ENCODE data around the gene UBE2E1. TPM values are rescaled to one million over a fixed set of nuclear protein-coding genes. Genes with fewer than 3 reads are reported as not detected.

The UBE2E1 gene
- total RNA-seq, result 75.3 TPM
- long read RNA-seq, partial matches to known transcripts, result 1 of 1 reads
- long read RNA-seq, other reads (novel, unspliced or antisense), result 0 of 1 reads

GRCh38 chr3:23805633-23806533 is at the start of gene UBE2E1:
Gene UBE2E1, plus strand, starts transcription at chr3:23805955. Its CDS starts 1,315 bp downstream, at chr3:23807270.
- peak; percentile 91 for DNase-seq (ENCODE audit: missing footprints)
- peak; percentile 81 for ATAC-seq
- intact Hi-C loops (cut with DNase I), result loop anchor here (5.0 kb wide), 2 partner anchors 66 to 604 kb away; partner anchors contain the start of gene UBE2E2

DNA sequence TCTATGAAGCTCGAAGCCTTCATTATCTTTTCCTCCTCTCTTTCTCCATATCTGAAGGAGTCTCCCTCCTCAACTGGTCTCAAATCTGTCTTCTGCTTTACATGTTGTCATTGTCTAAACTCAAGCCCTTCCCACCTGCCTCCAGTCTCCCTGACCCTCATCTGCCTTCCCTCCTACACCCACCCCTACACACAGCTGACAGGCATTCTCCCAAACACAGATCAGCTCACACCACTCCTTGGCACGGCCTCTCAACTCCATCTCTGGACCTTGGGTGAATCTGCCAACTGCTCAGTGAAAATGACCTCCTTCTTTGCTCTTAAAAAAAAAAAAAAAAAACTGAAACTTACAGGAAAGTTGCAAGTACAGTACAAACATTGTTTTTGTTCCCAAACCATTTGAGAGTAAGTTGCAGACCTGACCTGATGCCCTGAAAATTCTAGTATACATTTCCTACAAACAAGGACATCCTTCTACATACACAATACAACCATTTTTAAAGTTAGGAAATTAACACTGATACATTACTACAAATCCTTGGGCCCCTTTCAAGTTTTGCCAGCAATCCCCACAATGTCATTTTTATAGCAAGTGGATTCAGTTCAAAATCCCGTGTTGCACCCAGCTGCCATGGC is 49.4 kb upstream of the UBE2E1 start:
- DNase-seq (ENCODE audit: missing footprints), result no peak
- intact Hi-C loops (cut with DNase I), result no loop called here
- ATAC-seq, result no peak

- intact Hi-C loops (cut with DNase I), result no loop called here
- no peak for ATAC-seq
- no peak for DNase-seq (ENCODE audit: missing footprints)
Measured at GRCh38 chr3:23758253-23758838, 47.4 kb upstream of the UBE2E1 start.

- intact Hi-C loops (cut with DNase I), result no loop called here
- DNase-seq (ENCODE audit: missing footprints), result no peak
- no peak for ATAC-seq
Measured at GRCh38 chr3:23760325-23760724, 45.4 kb upstream of the UBE2E1 start.

GRCh38 chr3:23760871-23761373 is 44.8 kb upstream of the UBE2E1 start:
- ATAC-seq, result no peak
- intact Hi-C loops (cut with DNase I), result no loop called here
- DNase-seq (ENCODE audit: missing footprints), result no peak

- DNase-seq (ENCODE audit: missing footprints), result no peak
- ATAC-seq, result no peak
- intact Hi-C loops (cut with DNase I), result no loop called here
Measured at GRCh38 chr3:23761440-23761896, 44.3 kb upstream of the UBE2E1 start.

DNA sequence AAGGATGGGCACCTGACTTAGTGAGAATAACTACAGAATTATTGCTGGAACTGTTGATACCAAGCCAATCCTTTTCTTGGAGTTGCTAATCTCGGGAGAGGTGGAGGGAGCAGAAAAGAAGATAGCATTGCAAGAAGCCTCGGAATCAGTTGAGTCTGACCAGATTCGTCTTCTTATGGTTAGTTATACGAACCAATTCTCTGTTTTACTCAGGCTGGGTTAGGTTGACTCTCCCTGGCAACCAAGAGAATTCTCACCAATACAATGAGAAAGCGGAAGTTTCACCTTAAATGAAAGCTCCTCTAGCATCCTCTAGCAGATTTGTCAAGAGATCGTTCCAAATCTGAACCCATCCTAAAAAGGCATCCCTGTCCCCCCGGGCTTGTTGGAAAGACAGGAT is 43.5 kb upstream of the UBE2E1 start:
- ATAC-seq (no peak), DNase-seq (ENCODE audit: missing footprints) (no peak)
- intact Hi-C loops (cut with DNase I), result no loop called here

- intact Hi-C loops (cut with DNase I), result no loop called here
Measured at GRCh38 chr3:23762759-23763477, 42.8 kb upstream of the UBE2E1 start.

GRCh38 chr3:23764407-23764806 is 41.3 kb upstream of the UBE2E1 start:
- ATAC-seq (no peak), DNase-seq (ENCODE audit: missing footprints) (no peak)
- intact Hi-C loops (cut with DNase I), result no loop called here

More at GRCh38 chr3:23762759-23763477, 42.8 kb upstream of the UBE2E1 start:
- DNase-seq (ENCODE audit: missing footprints) (no peak), ATAC-seq (peak; percentile 16)

DNA sequence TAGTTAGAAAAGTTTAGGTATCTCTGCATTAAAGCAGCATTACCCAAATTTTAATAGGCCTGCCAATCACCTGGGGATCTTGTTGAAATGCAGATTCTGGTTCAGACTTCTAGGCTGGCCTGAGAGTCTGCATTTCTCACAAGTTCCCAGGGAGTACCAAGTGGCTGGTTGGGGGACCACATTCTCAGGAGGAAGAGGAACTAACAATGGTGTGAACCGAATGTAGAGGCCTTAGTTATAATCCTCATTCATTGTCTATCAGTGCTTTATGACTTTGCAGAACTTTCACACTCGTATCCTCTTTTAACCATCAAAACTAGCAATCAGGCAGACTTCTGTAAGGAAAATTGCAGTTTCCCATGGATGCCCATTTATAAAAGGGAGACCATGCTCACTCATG is 38.2 kb upstream of the UBE2E1 start:
- ATAC-seq, result no peak
- intact Hi-C loops (cut with DNase I), result no loop called here
- DNase-seq (ENCODE audit: missing footprints), result no peak

DNA sequence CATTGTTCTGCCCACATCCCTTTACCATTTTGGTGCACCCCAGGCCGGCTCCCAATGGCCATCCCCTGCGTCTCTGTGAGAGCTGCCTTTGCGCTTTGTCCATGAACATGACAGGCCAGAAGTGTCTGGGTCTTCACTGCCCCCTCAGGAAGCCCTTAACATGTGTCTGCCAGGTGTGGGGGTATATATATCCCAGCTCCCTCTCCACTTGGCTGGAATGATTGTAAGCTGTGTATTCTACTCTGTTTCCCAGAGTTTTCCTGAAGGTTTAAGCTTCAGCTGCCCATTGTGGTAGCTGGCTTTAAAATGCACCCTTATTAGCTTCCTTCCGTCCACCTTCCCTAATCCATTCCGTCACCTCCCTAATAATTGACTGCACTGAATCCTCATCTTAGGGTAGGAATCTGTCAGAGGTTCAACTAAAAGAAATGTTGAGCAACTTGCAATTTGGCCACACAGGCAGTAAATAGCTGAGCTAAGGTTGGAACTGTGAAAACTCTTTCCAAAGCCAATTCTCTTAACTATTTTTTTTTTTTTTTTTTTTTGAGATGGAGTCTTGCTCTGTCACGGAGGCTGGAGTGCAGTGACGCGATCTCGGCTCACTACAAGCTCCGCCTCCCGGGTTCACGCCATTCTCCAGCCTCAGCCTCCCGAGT is 30.4 kb upstream of the UBE2E1 start:
- intact Hi-C loops (cut with DNase I), result no loop called here
- ATAC-seq, result peak; percentile 56

DNA sequence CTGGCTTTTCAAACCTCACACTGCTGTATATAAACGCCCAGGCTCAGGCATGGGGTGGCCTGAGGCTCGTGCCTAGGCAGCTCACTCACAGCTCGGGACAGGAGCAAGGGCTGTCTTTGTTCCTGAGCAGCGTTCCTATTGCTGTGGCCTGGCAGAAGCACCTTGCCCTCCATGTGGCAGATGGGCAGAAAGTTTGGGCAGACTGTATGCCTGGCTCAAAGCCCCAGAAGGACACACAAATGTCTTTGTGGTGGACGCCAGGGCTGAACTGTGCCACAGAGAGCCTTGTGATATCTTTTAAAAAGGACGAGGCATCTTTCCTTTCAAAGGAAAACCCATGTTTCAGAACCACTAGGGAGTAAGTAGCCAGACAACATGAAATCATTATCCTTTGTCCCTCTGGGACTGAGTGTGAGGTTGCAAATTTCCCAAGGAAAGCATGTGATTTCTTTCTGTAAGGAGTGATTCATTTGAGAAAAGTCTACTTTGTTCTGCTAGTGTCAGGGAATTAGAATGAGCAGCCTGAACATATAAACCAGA is 29.3 kb upstream of the UBE2E1 start:
- ATAC-seq (peak; percentile 77), DNase-seq (ENCODE audit: missing footprints) (no peak)
- intact Hi-C loops (cut with DNase I), result no loop called here

More for the DNA sequence above, 30.4 kb upstream of the UBE2E1 start:
- no peak for DNase-seq (ENCODE audit: missing footprints)

- intact Hi-C loops (cut with DNase I), result no loop called here
- DNase-seq (ENCODE audit: missing footprints) (no peak), ATAC-seq (no peak)
Measured at GRCh38 chr3:23778446-23778845, 27.3 kb upstream of the UBE2E1 start.

- ATAC-seq (no peak), DNase-seq (ENCODE audit: missing footprints) (no peak)
- intact Hi-C loops (cut with DNase I), result no loop called here
Measured at GRCh38 chr3:23779841-23780240, 25.9 kb upstream of the UBE2E1 start.

DNA sequence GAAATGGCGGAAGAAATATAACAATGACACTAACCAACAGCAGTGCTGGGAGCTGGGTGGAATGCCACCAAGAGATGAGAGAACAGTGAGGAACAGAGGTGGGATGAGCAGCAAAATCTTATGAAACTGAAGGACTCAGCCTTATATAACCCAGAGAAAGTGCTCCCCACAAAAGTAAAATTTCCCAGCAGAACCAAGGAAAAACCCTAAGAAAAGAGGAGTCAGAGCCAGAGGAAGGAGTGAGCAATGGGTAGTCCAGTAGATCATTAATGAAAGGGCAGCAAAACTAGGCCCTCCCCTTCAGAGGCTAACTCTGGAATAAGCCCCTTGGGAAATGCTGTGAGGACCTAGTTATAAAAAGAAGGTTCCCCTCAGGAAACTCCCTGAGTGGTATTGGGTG is 24.7 kb upstream of the UBE2E1 start:
- intact Hi-C loops (cut with DNase I), result no loop called here
- no peak for DNase-seq (ENCODE audit: missing footprints)
- no peak for ATAC-seq

DNA sequence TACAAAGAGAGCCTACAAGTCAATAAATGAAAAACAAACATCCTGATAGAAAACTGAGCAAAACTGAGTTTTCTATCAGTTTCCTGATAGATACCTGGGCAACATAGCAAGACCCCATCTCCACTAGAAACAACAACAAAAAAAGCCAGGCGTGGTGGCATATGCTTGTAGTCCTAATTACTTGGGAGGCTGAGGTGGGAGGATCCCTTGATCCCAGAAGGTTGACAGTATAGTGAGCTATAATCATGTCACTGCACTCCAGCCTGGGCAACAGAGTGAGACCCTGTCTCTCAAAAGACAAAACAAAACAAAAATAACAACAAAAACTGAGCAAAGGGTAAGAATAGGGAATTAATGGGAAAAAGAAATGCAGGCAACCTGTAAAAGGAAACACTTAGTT is 23.9 kb upstream of the UBE2E1 start:
- intact Hi-C loops (cut with DNase I), result no loop called here
- DNase-seq (ENCODE audit: missing footprints) (no peak), ATAC-seq (no peak)

- intact Hi-C loops (cut with DNase I), result no loop called here
- DNase-seq (ENCODE audit: missing footprints), result no peak
- no peak for ATAC-seq
Measured at GRCh38 chr3:23785097-23785645, 20.6 kb upstream of the UBE2E1 start.

DNA sequence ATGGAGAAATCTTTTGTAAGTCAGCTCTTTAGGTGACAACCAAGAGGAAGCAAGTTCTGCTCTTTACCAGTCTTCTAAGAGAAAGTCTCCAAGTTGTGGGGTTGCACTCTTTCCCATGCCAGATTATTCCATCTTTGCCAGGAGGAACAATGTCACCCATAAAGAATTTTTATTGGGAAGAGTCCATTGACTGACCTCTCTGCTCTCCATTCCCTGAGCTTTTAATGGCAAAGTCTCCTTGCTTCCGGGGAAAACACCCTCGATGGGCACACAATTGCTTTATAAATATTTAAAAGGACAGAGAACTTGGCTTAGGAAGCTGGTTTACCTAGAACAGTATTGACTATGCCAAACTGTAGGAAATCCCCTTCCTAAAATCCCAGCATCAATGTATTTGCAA is 19.9 kb upstream of the UBE2E1 start:
- intact Hi-C loops (cut with DNase I), result no loop called here
- ATAC-seq, result no peak
- no peak for DNase-seq (ENCODE audit: missing footprints)

Measured in Right ventricle myocardium inferior (tissue), 1 donor.